ENCODE data around the gene SNX33. TPM values are rescaled to one million over a fixed set of nuclear protein-coding genes. Genes with fewer than 3 reads are reported as not detected.

Gene SNX33
- total and polyA plus RNA-seq, 2 of the 13 experiments (the other 11 are each of a cell fraction or from before 2014, with no cell fraction given) = 11.0 to 11.6 TPM

- Histone ChIP-seq H3K9ac (ENCODE audit: insufficient read depth, low read depth, low read length) (no peak overlapping the region), H3K9me3 (ENCODE audit: low read length) (no peaks in the 10 kb centered on the region), H3K36me3 (replicated peaks in 1 of 2; ENCODE audit: control insufficient read depth in 1 of 2, insufficient read depth in 2 of 2, low read length in 2 of 2) (peaks cover 7 to 40% of the 10 kb centered on the region in 2 experiments), H4K20me1 (ENCODE audit: insufficient read depth, low read length) (no peaks in the 10 kb centered on the region), H3K4me3 (replicated peaks in 1 of 3; ENCODE audit: insufficient read depth in 1 of 3, low read depth in 2 of 3, low read length in 3 of 3) (no peak overlapping the region), H3K27ac (ENCODE audit: extremely low read length, insufficient read depth, low read length) (no peak overlapping the region), H3K4me1 (ENCODE audit: insufficient read depth, low read length) (no peaks in the 10 kb centered on the region), H2AFZ (ENCODE audit: low read length) (no peak overlapping the region), H3K27me3 (ENCODE audit: control insufficient read depth in 1 of 2, insufficient read depth in 2 of 2, low read length in 2 of 2) (no peaks in the 10 kb centered on the region), H3K79me2 (ENCODE audit: insufficient read depth, low read length) (no peaks in the 10 kb centered on the region), H3K4me2 (ENCODE audit: low read depth, low read length) (no peak overlapping the region)
- TSS peak; percentile 57 for BruUV-seq (replicated peaks)
- intact Hi-C loops (cut with micrococcal nuclease; ENCODE audit: unreplicated experiment) = no loop called here
- TF ChIP-seq DNMT1 (CRISPR knock-in tag; IDR thresholded peaks at IDR 0.05) = no peak
- TF ChIP-seq ZSCAN31 (CRISPR knock-in tag; IDR thresholded peaks at IDR 0.05; ENCODE audit: low read depth) = no peak
- no peak for TF ChIP-seq ZNF280B (CRISPR knock-in tag; IDR thresholded peaks at IDR 0.05; ENCODE audit: borderline replicate concordance)
- TF ChIP-seq ATF6 (CRISPR knock-in tag; conservative IDR thresholded peaks at IDR 0.05) = no peak
- TF ChIP-seq ZKSCAN8 (CRISPR knock-in tag; IDR thresholded peaks at IDR 0.05; ENCODE audit: borderline replicate concordance) = no peak
- TF ChIP-seq LRRFIP1 (CRISPR knock-in tag; conservative IDR thresholded peaks at IDR 0.05) = no peak
- TF ChIP-seq CBX2 (IDR thresholded peaks at IDR 0.05; ENCODE audit: low read depth, low read length) = no peak
- TF ChIP-seq CBX2 (CRISPR knock-in tag; IDR thresholded peaks at IDR 0.05; ENCODE audit: low read depth) = no peak
- ATAC-seq = no peak
- CTCF ChIA-PET (ENCODE audit: low intra/inter-chr PET ratio, low total read pairs) = no interaction called here
- no peak for DNase-seq (ENCODE audit: low spot score)
- POLR2A ChIA-PET = no interaction called here
- no peak for FAIRE-seq
- in situ Hi-C loops (cut with HindIII; ENCODE audit: extremely low pct_ligation_motif_present, low pct_unique_long_range_greater_than_20kb) = no loop called here
Observed at GRCh38 chr15:75616766-75617165, 30.9 kb upstream of the SNX33 start.
